IPS-11a (cell line): ENCODE measurements around the gene TMEM235.

Source experiments
- H3K4me3 ChIP-seq: one replicate; pipeline ENCODE4 v1.5.1; 2013; ENCODE audit warnings: low read depth, low read length, control low read depth

TMEM235 gene

GRCh38 chr17:78237401-78238012 is 6.1 kb downstream of the TMEM235 start:
- no peak overlapping the region for H3K4me3 ChIP-seq

- no peak overlapping the region for H3K4me3 ChIP-seq
Observed at GRCh38 chr17:78238823-78239488, 7.5 kb downstream of the TMEM235 start.

GRCh38 chr17:78239489-78239931 is 8.1 kb downstream of the TMEM235 start:
- no peak overlapping the region for H3K4me3 ChIP-seq

- no peak overlapping the region for H3K4me3 ChIP-seq
Observed at GRCh38 chr17:78240012-78240655, 8.7 kb downstream of the TMEM235 start.

GRCh38 chr17:78240839-78241238 is 9.4 kb downstream of the TMEM235 start:
- H3K4me3 ChIP-seq: no peak overlapping the region

- no peak overlapping the region for H3K4me3 ChIP-seq
Observed at GRCh38 chr17:78241277-78242023, 10.0 kb downstream of the TMEM235 start.

GRCh38 chr17:78242024-78242742 is 10.8 kb downstream of the TMEM235 start:
- no peak overlapping the region for H3K4me3 ChIP-seq

GRCh38 chr17:78247304-78247703 is 15.9 kb downstream of the TMEM235 start:
- H3K4me3 ChIP-seq: no peak overlapping the region

- H3K4me3 ChIP-seq: no peak overlapping the region
Observed at GRCh38 chr17:78248051-78248914, 16.9 kb downstream of the TMEM235 start.

GRCh38 chr17:78249074-78249817 is 17.8 kb downstream of the TMEM235 start:
- H3K4me3 ChIP-seq: no peak overlapping the region

GRCh38 chr17:78249818-78250806 is 18.7 kb downstream of the TMEM235 start:
- H3K4me3 ChIP-seq: no peak overlapping the region

- no peak overlapping the region for H3K4me3 ChIP-seq
Observed at GRCh38 chr17:78250891-78251772, 19.7 kb downstream of the TMEM235 start.

GRCh38 chr17:78251773-78252103 is 20.3 kb downstream of the TMEM235 start:
- H3K4me3 ChIP-seq: no peak overlapping the region

GRCh38 chr17:78252111-78252634 is 20.7 kb downstream of the TMEM235 start:
- H3K4me3 ChIP-seq: no peak overlapping the region

- H3K4me3 ChIP-seq: no peak overlapping the region
Observed at GRCh38 chr17:78252701-78253635, 21.5 kb downstream of the TMEM235 start.

GRCh38 chr17:78253636-78253945 is 22.2 kb downstream of the TMEM235 start:
- peak overlapping the region; percentile 63 for H3K4me3 ChIP-seq
